Hindlimb muscle (tissue), 1 donor: ENCODE data around the gene PTPA. TPM values are rescaled to one million over a fixed set of nuclear protein-coding genes. Genes with fewer than 3 reads are reported as not detected.
"Not testable (repeated sequence)": the region's sequence is repeated elsewhere in the genome, so short reads cannot be mapped to it uniquely, and the experiment has no call there.

Experiments
- DNase-seq: peaks from one replicate; pipeline ENCODE4 v3.0.0-alpha.2; 2013
- polyA plus RNA-seq: library from polyadenylated mRNA; unstranded; fragments of 120-200 nt; gene quantifications from one replicate; pipeline ENCODE4 v1.2.1, GENCODE V29; 2013; ENCODE audit not compliant: insufficient read length

PTPA gene
- polyA plus RNA-seq, 1 donor = 141 TPM

DNA sequence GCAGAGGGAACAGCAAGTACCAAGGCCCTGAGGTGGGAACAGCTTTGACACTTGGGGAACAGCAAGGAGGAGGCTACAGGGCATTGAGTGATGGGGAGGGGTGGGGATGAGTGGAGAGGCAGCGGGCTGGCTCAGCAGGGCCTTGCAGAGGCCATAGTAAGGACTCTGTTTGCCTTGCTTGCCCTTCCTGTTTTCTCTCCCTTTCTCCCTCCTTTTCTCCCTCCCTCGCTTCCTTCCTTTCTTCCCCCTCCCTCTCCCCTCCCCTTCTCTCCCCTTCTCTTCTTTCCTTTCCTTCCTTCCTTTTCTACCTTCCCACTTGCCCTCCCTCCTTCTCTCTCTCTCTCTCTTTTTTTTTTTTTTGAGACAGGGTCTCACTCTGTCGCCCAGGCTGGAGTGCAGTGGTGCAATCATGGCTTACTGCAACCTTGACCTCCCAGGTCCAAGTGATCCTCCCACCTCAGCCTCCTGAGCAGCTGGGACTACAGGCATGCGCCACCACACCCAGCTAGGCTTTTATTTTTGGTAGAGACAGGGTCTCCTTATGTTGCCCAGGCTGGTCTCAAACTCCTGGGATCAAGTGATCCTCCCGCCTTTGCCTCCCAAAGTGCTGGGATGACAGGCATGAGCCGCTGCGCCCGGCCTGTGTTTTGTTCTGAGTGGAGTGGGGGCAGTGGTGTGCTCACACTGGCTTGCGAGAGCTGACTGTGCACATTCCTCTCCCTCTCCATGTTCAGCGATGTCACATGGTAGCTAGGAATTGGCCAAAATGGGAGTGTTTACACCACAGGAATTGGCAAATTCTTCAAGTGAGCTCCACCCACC, 49.7 kb downstream of the PTPA start:
- no peak for DNase-seq

DNA sequence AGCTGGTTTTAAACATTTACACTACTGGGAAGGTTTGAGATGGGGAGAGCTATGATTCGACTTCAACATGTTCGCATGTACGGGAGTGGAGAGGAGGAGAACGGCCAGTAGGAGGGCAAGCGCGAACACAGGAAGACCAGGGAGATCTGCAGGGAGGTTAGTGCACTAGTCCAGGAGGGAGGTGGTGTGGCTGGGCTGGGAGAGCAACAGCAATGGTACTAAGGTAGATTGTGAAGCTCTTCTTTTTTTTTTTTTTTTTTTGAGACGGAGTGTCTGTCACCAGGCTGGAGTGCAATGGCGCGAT, 50.3 kb downstream of the PTPA start:
- no peak for DNase-seq

DNA sequence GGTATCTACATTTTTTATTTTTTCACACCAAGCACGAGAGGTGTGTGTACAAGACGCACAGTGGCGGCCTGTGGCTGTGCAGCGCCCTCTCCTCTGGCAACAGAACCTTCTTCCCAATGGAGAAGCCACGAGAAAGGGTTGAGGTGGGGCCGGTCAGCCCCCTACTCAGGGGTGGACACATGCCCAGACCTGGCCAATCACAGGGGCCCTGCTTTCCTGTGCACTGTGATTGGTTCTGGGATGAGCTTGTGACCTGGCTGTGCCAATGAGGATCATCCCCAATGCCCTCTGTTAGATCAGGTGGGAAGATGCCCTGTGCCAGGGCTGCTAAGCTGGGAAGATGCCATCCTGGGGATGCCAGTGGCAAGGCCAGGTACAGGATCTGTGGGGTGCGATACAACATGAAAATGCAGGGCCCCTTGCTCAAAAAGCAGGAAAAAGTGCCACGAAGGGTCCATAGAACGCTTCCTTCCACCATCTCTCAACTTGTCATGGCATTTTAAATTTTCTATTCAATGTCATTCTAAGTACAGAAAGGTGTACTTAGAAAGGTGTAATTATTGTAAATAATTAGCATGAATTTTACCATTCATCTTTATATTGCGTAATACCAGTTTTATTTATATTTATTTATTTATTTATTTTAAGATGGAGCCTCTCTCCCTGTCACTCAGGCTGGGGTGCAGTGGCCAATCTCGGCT, 51.4 kb downstream of the PTPA start:
- DNase-seq = no peak

DNA sequence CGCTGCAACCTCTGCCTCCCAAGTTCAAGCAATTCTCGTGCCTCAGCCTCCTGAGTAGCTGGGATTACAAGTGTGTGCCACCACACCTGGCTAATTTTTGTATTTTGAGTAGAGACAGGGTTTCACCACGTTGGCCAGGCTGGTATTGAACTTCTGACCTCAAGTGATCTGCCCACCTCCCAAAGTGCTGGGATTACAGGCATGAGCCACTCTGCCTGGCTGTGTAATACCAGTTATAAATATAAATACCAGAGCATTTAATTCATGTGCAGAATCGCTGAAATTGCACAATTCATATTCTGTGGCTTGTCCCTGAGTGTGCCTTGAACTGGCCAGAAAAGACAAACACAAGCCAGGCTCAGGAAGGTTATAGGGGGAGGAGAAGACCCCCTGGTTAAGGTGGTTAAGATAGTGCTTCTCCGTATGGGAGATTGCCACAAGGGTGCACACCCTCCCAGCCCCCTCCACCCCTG, 52.0 kb downstream of the PTPA start:
- not testable (repeated sequence) for DNase-seq

DNA sequence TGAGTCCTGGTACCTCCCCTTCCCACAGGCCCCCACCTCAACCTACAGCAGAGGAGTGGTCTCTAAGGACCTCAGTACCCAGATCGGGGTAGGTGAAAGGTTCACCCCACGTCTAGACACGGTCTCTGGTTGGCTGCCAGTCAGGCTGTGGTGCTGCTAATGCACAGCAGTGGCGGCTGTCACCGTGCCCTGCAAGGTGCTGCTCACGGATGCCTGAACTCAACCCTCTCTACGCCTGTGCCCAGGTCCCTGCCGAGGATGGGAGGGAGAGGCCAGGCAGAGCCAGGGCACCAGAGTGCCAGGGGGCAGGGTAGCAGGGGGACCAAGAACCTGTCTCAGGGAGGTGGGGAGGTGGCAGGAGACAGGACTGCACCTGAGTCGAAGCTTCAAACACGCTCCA, 52.5 kb downstream of the PTPA start:
- no peak for DNase-seq

DNA sequence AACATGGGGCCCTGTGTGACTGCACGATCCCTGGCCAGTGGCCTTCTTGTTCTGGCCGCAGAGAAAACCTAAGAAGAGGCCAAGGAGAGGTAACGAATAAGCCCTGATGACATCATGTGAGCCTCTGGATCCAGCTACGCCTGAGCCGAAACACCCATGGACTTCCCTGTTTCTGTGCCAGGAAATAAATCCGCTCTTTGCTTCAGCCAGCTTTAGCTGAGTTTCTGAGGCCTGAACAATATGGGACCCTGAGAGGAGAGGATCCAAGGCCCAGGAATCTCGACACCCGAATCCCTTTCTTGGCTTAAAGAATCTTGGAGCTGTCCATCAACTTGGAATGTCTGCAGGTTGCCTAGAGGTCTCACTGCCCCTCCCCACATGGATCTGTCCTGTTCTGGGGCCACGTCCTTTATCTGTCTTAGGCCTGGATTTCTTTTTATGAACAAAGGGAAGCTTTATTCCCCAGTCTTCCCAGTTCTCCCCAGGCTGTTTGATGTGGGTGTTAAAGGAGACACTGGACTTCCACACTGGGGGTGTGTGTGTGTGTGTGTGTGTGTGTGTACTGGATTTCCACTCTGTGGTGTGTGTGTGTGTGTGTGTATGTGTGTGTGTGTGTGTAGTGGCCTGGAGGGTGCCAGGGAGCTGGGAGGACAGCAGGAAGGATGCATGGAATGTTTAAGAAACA, 53.2 kb downstream of the PTPA start:
- DNase-seq = peak; percentile 92

DNA sequence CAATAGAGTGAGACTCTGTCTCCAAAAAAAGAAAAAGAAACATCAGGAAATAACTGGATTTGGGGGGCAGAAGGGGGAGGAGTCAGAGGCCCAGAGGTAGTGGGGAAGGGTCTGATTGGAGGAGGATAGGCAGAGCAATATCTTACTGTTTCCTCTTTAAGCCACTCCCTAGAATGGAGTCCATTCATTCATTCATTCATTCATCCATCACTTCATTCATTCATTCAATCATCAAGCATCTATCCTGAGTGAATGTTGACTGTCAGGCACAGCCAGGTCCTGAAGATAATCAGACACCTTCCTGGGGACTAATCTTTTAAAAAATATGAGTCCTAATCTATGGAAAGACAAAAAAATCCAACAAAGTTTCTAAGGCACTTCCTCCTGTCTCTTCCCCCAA, 54.0 kb downstream of the PTPA start:
- no peak for DNase-seq

DNA sequence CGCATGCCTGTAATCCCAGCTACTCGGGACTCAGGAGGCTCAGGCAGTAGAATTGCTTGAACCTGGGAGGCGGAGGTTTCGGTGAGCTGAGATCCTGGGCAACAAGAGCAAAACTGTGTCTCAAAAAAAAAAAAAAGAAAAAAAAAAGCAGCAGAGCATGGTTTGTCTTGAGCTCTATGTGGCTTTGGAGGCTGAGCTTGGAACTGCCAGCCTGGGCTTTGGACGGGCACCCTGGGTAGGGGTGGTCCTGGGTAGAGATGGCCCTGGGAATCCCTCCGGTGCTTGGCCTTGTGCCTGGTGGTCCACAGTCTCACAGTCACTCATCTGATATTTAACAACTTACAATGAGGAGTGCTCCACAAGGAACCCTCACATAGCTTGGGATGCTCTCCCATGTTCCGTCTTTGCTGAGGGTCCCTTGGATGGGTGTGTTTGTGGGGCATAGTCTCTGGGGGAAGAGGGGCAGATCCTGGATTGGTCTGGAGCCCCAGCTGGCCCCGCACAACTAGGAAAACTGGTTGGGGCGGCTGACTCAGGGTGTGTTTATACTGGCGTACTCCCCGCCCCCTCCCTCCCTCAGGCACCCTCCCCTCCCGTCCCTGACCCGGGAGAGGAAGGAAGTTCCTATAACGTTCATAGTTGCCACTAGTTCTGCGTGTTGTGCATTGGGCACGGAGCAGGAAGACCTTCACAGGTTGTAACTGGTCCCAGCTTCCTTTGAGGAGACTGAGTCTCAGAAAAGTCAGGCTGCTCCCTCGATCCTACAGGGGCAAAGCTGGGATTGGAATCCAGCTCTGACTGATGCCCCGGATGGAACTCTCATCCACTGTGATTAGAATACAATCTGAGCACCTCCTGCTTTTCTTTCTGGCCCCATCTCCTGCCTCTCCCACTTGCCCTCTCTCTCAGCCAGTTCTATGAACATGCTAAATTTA, 55.7 kb downstream of the PTPA start:
- no peak for DNase-seq

DNA sequence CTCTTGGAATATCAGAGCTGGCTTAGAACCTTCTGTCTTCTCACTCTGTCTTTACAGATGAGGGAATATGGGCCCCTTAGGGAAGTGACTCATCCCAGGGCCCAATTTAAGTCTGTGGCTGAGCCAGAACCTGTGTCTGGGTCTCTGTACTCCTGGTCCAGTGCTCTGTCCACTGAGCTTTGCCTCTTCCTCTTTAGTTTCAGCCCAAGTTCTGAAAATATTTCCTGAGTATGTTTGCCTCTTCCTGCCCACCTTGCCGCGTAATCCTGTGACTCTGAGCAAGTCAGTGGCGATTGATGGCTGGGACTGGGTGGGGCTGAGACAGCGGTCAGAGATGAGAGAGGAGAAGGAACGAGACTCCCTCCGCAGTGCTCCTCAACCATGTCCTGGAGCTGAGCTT, 59.0 kb downstream of the PTPA start:
- no peak for DNase-seq

DNA sequence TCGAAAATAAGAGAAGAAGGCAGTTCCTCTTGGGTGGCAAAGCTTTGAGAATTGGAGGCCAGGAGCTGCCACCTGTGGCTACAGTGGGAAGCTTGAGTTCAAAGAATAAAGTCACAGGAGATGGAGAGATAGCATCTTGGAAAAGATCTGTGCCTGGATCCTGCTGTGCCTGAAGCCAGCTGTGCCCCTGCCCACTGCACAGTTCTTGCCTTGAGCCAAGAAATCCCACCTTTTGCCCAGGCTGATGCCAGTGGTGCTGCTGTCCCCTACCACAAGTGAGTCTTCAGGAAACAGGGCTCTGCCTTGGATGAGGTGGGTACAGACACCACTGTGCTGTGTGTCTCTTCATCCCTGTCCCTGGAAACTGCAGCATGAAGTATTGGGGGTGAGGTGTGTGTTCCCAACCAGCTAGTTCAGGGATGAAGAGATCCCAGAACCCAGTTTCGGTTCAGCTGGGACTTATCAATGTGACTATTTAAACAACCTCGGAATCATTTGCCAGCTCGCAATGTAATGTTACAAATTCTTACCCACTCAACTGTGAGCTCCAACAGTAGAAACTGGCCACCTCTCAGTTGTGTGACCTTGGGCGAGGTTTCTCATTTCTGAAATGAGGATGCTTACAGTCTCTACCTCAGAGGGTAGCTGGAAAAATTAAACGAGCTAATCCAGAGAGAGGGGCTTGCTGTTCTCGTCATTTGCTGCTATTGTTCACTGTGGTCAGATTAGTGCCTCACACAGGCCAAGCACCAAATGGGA, 61.0 kb downstream of the PTPA start:
- no peak for DNase-seq

DNA sequence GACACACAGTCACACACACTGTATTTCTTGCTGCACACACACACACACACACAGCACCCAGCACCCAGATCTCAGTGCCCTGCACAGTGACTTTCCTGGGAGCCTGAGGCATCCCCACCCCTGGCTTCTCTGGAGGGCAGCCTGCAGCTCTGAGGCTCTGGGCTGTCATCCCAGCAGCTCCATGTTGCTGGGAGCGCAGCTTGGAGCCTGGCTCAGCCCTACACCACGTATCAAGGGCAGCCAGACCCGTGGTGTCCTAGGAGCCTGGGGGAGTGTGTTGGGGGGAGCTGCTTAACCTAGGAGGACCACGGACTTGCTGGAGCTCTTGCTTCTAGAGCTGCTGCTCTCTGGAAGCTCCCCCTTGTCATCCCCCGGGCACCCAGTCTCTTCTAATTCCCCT, 61.6 kb downstream of the PTPA start:
- DNase-seq = no peak

DNA sequence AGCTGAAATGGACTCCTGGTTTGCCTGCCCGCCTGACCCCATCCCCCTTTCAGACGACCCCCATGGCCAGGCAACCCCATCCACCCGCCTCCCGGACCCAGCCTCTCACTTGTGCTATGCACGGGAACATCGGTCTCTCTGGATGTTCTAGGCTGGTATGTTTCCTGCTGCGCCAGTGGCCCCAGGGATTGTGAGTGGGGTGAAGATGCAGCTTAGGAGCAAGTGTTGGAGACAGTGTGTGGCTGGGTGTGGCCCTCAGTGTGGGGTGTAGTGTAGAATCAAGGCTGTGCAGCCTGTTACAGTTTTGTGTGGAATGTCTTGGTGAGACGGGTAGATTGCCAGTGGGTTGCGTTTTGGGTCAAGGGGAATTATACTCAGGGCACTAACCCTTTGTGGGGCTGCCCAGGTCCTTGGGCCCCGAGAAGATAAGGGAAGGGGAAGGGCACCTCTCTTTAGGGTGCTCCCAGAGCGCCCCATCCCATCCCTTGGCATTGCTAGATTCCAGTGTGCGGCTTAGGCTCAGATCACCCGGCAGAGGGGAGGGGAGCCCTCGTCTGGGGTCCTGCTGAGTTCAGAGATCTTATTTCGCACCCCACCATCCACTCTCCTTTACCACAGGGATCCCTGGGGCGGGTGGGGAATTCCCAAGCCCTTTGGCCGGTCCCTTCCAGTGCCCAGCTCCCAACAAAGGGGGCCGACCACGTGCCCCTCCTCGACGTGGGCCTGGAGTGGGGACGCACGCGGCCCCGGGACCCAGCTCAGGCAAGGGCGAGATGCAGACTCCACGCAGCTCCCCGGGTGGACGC, 62.3 kb downstream of the PTPA start:
- DNase-seq = no peak

DNA sequence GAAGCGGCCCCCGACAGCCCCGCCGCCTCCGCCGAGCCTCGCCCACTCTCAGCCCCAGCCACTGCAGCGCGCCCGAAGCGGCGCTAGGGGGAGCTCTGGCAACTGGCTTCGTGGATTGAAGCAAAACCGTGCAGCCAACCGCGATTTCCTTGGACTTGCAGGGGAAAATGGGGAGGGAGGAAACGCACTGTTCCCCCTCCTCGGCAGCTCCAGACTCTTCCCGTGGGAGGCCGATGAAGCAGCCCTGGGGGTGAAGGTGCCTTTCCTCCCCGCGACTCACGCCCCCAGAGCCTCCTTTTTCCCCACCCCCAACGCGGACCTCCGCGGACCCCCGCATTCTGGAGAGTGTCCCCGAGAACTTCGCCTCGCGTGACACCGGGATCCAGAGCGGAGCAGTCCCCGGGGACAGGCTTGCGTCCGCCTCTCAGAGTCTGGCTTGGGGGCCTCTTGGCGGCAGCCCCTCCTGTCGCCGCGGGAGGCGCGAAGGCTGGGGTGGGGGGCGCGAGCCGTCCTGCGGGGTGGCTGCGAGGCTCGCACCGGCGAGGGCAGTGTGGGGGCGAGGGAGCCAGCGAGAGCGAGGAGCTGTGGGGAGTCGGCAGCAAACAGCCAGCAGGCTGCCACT, 63.0 kb downstream of the PTPA start:
- DNase-seq = peak; percentile 94

DNA sequence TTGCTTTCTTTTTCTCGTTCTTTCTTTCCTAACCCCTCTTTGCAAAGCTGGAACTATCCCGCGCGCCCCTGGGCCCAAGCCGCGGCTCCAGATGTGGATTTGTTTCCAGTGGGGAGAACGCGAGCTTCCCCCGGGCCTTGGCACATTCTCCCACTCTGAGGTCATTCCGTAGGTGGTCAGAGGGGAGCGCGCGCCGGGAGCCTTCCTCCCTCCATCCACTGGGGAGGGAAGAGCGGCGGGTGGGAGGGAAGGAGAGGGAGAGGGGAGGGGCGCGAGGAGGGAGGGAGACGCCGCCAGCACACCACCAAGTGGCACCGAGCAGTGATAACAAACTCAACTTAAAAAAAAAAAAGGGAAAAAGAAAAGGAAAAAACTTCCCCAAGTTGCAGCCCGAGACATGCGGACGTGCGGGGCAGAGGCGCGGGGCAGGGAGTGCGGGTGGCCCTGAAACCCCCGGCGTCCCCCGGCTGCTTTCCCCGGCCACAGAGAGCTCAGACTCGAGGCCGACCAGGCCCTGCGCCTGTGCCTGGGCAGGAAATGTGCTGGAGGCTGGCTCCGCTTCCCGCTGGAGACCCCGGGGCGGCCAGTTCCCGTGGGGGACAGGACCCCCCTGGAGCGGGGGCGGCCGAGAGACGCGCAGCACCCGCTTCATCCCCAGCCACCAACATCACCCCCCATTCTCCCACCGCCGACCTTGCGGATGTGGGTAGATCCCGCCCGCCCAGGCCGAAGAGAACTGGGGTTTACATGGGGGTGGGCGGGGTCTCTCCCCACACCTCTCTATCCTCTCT, 63.7 kb downstream of the PTPA start:
- DNase-seq = peak; percentile 77

DNA sequence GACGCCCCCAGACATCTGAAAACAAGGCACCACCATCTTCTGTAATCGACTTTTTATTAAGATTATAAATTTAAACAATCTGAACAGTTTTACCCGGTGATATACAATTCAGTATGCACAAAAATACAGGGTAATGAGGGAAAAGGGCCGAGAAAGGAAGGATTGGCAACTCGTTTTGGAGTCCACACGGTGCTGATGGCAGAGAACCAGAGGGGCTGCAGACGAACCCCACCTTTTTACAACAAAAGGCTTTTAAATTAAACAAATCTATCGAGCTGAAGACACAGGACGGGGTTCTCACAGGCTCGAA, 64.3 kb downstream of the PTPA start:
- DNase-seq = no peak

DNA sequence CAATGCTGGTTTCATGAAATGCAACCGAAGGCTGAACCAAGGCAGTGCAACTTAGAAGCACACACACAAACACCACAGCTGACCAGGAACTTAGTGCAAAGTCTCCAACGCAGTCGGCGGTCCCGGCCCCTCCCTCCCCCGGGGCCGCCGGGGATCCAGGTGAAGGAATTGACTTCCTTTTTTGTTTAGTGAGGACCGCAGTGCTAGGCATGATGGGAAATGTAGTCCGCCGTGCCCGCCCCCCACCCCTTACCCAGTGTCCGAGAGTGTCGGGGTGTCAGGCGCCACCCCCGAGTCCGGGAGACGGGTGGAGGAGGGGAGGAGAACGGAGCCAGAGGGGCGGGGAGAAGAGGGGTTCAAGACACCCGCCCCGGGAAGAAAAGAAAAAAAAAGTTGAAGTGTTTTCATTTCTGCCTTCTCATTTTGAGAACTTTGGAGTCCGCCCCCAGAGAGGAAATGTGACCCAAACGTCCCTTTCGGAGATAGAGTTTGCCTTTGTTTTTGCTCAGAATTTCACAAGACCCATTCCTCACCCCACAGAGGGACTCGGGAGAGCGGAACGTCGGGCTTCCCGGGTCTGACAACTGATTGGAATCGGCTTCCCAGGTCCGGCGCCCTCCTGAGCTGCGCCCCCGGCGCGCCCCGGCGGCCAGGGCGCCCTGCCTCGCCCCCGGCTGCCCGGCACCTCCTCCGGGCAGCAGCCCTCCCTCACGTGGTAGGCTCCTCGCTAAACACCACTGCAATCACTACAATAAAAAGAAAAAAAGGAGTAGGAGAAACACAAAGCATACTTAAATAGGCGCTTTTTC, 64.8 kb downstream of the PTPA start:
- DNase-seq = peak; percentile 92

DNA sequence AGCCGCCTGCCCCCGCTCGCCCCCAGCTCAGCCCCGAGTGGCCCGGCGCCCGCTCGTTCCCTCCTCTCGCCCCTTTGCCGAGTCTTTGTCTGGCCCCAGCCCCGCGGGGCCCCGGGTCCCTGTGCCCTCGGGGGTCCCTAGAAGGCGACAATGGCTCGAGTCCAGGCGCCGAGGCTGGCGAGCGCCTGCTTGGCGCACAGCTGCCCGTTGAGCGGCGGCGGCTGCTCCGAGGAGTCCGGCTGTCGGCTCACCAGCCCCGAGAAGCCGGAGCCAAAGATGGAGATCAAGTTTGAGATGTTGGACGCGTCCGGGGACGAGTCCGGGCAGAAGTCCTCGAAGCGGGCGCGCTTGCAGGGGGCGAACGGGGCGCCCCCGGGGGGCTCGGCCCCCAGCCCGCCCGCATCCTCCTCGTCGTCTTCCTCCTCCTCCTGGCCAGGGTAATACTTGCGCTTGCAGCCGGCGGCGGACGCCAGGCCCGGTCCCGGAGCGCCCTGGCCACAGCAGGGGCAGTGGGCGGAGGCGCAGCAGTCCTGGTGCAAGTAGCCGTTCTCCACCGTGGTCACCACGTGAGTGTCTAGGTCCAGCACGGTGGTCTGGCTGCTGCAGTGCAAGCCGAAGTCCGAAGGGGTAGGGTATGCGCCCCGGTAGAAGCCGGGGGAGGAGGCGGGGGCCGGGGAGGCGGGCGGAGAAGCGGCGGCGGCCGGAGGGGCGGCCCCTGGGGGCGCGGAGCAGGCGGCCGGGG, 65.7 kb downstream of the PTPA start:
- DNase-seq = no peak

DNA sequence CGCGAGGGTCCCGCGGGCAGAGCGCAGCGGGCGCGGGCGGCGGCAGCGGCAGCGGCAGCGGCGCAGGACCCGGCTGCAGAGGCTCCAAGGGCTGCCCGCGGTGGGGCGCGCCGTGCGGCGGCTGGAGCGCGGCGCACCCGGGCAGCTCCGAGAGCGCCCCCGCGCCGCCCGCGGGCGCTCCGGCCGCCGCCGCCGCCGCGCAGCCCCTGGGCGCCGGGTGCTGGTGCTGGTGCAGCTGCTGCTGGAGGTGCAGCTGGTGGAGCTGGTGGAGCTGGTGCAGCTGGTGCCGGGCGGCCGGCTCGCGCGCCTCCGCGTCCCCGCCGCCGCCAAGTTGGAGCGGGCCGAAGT, 66.2 kb downstream of the PTPA start:
- no peak for DNase-seq
